Activated CD4-positive, alpha-beta memory T cell treated with anti-CD3 and anti-CD28 coated beads for 36 hours (primary cell): Measurements from ENCODE around the gene AKNAD1. TPM values are rescaled to one million over a fixed set of nuclear protein-coding genes. Genes with fewer than 3 reads are reported as not detected.

Experiments
- total RNA-seq, 2 experiments: library from RNA; stranded (reverse); gene quantifications; one replicate each; pipeline ENCODE4 v1.2.3, GENCODE V29; 2021

The AKNAD1 gene
- total RNA-seq, 2 experiments from 2014 or later = not detected

Other genes starting within 250 kb of the AKNAD1 start
- 10 to 100 TPM; 25.6 to 25.8 TPM for gene HENMT1, start 196.0 kb downstream of the AKNAD1 start, total RNA-seq
- gene PRPF38B, start 164.8 kb downstream of the AKNAD1 start, total RNA-seq = 10 to 100 TPM; 57.0 to 63.5 TPM
- gene FNDC7, start 144.2 kb downstream of the AKNAD1 start, total RNA-seq = not detected
- 10 to 100 TPM; 40.8 to 46.8 TPM for gene STXBP3, start 110.4 kb downstream of the AKNAD1 start, total RNA-seq
- 10 to 100 TPM; 17.1 to 21.9 TPM for gene GPSM2, start 19.9 kb upstream of the AKNAD1 start, total RNA-seq
- gene CLCC1, start 106.4 kb upstream of the AKNAD1 start, total RNA-seq = 10 to 100 TPM; 17.1 to 18.6 TPM
- 10 to 100 TPM; 10.1 to 11.4 TPM for gene WDR47, start 185.0 kb upstream of the AKNAD1 start, total RNA-seq
- gene TAF13, start 218.9 kb upstream of the AKNAD1 start, total RNA-seq = 10 to 100 TPM; 28.4 to 29.0 TPM
- 10 to 100 TPM; 31.9 to 32.6 TPM for gene TMEM167B, start 233.7 kb upstream of the AKNAD1 start, total RNA-seq